Testis (tissue), 2 donors: Measurements from ENCODE around the gene TOMM40.

Experiments used
- POLR2A ChIP-seq: fragments of 450-650 bp; IDR thresholded peaks from one replicate; pipeline ENCODE4 v1.6.1; 2017; ENCODE audit warnings: antibody characterized with exemption, mild to moderate bottlenecking, moderate library complexity
- TF ChIP-seq, protein P1 (sequence below), 3 experiments: fragments of 450-650 bp in 2 of 3; fragments of 200-600 bp in 1 of 3; sonication (generic) in 1 of 3; IDR thresholded peaks; one replicate each; pipeline ENCODE4 v1.5.1; 2016 to 2019; ENCODE audit warnings: antibody characterized with exemption in 3 of 3, mild to moderate bottlenecking in 2 of 3, moderate library complexity in 1 of 3

DNA sequence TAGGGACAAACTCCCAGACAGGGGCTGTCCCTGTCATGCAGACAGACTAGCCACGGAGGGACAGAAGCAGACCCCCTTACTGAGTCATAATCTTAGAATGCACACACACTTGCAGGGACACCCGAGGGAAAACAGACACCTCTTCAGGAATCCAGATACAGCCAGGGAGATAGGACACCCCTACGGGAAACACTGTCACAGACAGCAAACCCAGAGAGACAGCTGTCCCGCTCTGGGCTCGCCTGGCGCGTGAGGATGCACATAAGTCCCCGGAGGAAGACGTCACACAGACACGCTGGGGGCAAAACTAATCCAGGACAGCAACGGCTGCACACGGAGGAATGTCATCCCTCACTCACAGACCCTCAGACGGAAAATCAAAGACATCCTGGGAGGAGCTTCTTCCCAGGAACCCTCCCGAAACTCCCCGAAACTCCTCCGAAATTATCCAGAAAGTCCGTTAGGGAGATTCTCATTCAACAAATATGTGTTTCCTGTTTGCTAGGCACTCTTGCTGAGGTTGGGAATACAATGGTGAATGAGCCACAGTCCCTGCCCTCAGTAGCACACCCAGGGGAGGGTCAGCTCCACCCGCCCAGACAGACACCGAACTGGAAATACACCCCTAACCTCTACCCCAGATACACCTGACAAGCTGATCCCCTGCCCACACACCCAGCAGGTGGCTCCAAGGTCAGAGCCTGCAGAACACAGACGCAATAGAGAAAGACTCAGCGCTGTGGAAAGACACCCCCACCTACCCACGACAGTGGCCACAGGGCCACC lies 15.2 kb upstream of the TOMM40 start:
- no peak for TF ChIP-seq POLR2A
- TF ChIP-seq, protein P1, sequence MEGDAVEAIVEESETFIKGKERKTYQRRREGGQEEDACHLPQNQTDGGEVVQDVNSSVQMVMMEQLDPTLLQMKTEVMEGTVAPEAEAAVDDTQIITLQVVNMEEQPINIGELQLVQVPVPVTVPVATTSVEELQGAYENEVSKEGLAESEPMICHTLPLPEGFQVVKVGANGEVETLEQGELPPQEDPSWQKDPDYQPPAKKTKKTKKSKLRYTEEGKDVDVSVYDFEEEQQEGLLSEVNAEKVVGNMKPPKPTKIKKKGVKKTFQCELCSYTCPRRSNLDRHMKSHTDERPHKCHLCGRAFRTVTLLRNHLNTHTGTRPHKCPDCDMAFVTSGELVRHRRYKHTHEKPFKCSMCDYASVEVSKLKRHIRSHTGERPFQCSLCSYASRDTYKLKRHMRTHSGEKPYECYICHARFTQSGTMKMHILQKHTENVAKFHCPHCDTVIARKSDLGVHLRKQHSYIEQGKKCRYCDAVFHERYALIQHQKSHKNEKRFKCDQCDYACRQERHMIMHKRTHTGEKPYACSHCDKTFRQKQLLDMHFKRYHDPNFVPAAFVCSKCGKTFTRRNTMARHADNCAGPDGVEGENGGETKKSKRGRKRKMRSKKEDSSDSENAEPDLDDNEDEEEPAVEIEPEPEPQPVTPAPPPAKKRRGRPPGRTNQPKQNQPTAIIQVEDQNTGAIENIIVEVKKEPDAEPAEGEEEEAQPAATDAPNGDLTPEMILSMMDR (IDR thresholded peaks at IDR 0.05) = no peak
